Left ventricle myocardium inferior (tissue), 1 donor: ENCODE measurements around the gene TMEM163. TPM values are rescaled to one million over a fixed set of nuclear protein-coding genes. Genes with fewer than 3 reads are reported as not detected.

Source experiments
- DNase-seq: peaks from one replicate; pipeline ENCODE4 v3.0.0-alpha.2; 2020
- H3K27ac ChIP-seq: fragments of 200-600 bp; replicated peaks from 2 replicates; pipeline ENCODE4 v1.8.0; 2021
- H3K27me3 ChIP-seq: fragments of 200-600 bp; 2 replicates; pipeline ENCODE4 v1.8.0; 2021; ENCODE audit warnings: low read depth
- H3K36me3 ChIP-seq: fragments of 200-600 bp; 2 replicates; pipeline ENCODE4 v1.8.0; 2021
- H3K4me1 ChIP-seq: fragments of 200-600 bp; 2 replicates; pipeline ENCODE4 v1.8.0; 2021
- H3K4me3 ChIP-seq: fragments of 200-600 bp; 2 replicates; pipeline ENCODE4 v1.8.0; 2021; ENCODE audit warnings: mild to moderate bottlenecking, moderate library complexity
- H3K9me3 ChIP-seq: fragments of 200-600 bp; replicated peaks from 2 replicates; pipeline ENCODE4 v1.8.0; 2021
- CTCF ChIP-seq: fragments of 200-600 bp; IDR thresholded peaks from 2 replicates; pipeline ENCODE4 v1.8.0; 2021; ENCODE audit warnings: antibody characterized with exemption, mild to moderate bottlenecking, borderline replicate concordance
- intact Hi-C: fragments of 100-400 bp; cut with micrococcal nuclease; formaldehyde crosslinking; loops from one replicate; pipeline ENCODE4 v1.11.0; 2022
- total RNA-seq: library from RNA; stranded (reverse); fragmentation: NEBNext Ultra II Directional; extraction: Animal tissue kit (Norgen Biotek cat#: 25700); gene quantifications from one replicate; pipeline ENCODE4 v1.2.1, GENCODE V29; 2021
- donor health status: DM: no; HTN: yes; CAD: no; lungs with severe emphysema.

TMEM163 gene
- total RNA-seq, 1 donor from 2014 or later = 0.22 TPM

- peaks cover 6% of the 10 kb centered on the region for H3K9me3 ChIP-seq
- no peaks in the 10 kb centered on the region for H3K36me3 ChIP-seq
- H3K4me1 ChIP-seq = no peaks in the 10 kb centered on the region
- H3K27me3 ChIP-seq = peaks cover 43% of the 10 kb centered on the region
- intact Hi-C loops = no loop called here
- TF ChIP-seq CTCF = no peak
- H3K4me3 ChIP-seq = no peak overlapping the region
- no peak overlapping the region for H3K27ac ChIP-seq
- DNase-seq = no peak
Observed at GRCh38 chr2:134600208-134600607, 118.6 kb downstream of the TMEM163 start.

- H3K36me3 ChIP-seq = no peaks in the 10 kb centered on the region
- intact Hi-C loops = no loop called here
Observed at GRCh38 chr2:134599236-134599635, 119.6 kb downstream of the TMEM163 start.

GRCh38 chr2:134594399-134594798, 124.4 kb downstream of the TMEM163 start:
- no peak for DNase-seq
- Histone ChIP-seq H3K4me1 (no peaks in the 10 kb centered on the region), H3K4me3 (no peak overlapping the region), H3K9me3 (peaks cover 32% of the 10 kb centered on the region), H3K27me3 (peaks cover 9% of the 10 kb centered on the region), H3K27ac (no peak overlapping the region), H3K36me3 (no peaks in the 10 kb centered on the region)
- intact Hi-C loops = no loop called here
- no peak for TF ChIP-seq CTCF

More at GRCh38 chr2:134599236-134599635, 119.6 kb downstream of the TMEM163 start:
- H3K4me3 ChIP-seq = no peak overlapping the region
- H3K27me3 ChIP-seq = peaks cover 34% of the 10 kb centered on the region
- no peak overlapping the region for H3K27ac ChIP-seq
- DNase-seq = no peak
- no peaks in the 10 kb centered on the region for H3K4me1 ChIP-seq
- peaks cover 6% of the 10 kb centered on the region for H3K9me3 ChIP-seq
- no peak for TF ChIP-seq CTCF

- no peak overlapping the region for H3K4me3 ChIP-seq
- no peak for DNase-seq
- no peaks in the 10 kb centered on the region for H3K36me3 ChIP-seq
- no peak for TF ChIP-seq CTCF
- H3K27ac ChIP-seq = no peak overlapping the region
- H3K9me3 ChIP-seq = peaks cover 27% of the 10 kb centered on the region
- peaks cover 4% of the 10 kb centered on the region for H3K27me3 ChIP-seq
- H3K4me1 ChIP-seq = no peaks in the 10 kb centered on the region
- intact Hi-C loops = no loop called here
Observed at GRCh38 chr2:134593519-134593918, 125.3 kb downstream of the TMEM163 start.

GRCh38 chr2:134592377-134592776, 126.4 kb downstream of the TMEM163 start:
- no peaks in the 10 kb centered on the region for H3K36me3 ChIP-seq
- TF ChIP-seq CTCF = no peak

GRCh38 chr2:134591526-134591925, 127.3 kb downstream of the TMEM163 start:
- Histone ChIP-seq H3K9me3 (peaks cover 33% of the 10 kb centered on the region), H3K27me3 (no peaks in the 10 kb centered on the region), H3K27ac (no peak overlapping the region), H3K36me3 (no peaks in the 10 kb centered on the region), H3K4me3 (no peak overlapping the region), H3K4me1 (no peaks in the 10 kb centered on the region)
- no peak for TF ChIP-seq CTCF
- DNase-seq = no peak
- intact Hi-C loops = no loop called here

More at GRCh38 chr2:134592377-134592776, 126.4 kb downstream of the TMEM163 start:
- Histone ChIP-seq H3K27me3 (no peaks in the 10 kb centered on the region), H3K4me3 (no peak overlapping the region), H3K9me3 (peaks cover 33% of the 10 kb centered on the region), H3K4me1 (no peaks in the 10 kb centered on the region), H3K27ac (no peak overlapping the region)
- no peak for DNase-seq
- intact Hi-C loops = no loop called here
